ENCODE results near the gene KLF3.

Gene KLF3

GRCh38 chr4:38724475-38724808 lies 60.4 kb downstream of the KLF3 start:
- Histone ChIP-seq H3K4ac (ENCODE audit: low read depth, low read length) (no peak overlapping the region), H3K9ac (ENCODE audit: low read length) (no peak overlapping the region), H3K36me3 (ENCODE audit: control insufficient read depth, insufficient read depth, low read length) (no peaks in the 10 kb centered on the region), H2BK5ac (ENCODE audit: low read length) (no peak overlapping the region), H2BK15ac (replicated peaks; ENCODE audit: low read depth) (no peak overlapping the region), H3K23ac (ENCODE audit: low read length) (no peak overlapping the region), H3K4me1 (ENCODE audit: control insufficient read depth, low read depth, low read length) (peaks cover 7% of the 10 kb centered on the region), H3K4me3 (ENCODE audit: low read length) (no peak overlapping the region), H4K8ac (ENCODE audit: low read depth, low read length) (no peak overlapping the region), H3K79me2 (ENCODE audit: control insufficient read depth, insufficient read depth, low read length) (no peaks in the 10 kb centered on the region), H3K27me3 (ENCODE audit: insufficient read depth, low read length, poor library complexity) (no peaks in the 10 kb centered on the region), H4K5ac (ENCODE audit: low read length) (no peak overlapping the region), H3K79me1 (ENCODE audit: low read length) (no peaks in the 10 kb centered on the region), H3K4me2 (ENCODE audit: low read length) (no peak overlapping the region), H3K27ac (ENCODE audit: low read depth, low read length) (no peak overlapping the region), H3K18ac (ENCODE audit: low read length) (no peak overlapping the region), H2AK5ac (ENCODE audit: low read length) (no peak overlapping the region), H3K56ac (ENCODE audit: low read length) (no peak overlapping the region), H2BK120ac (ENCODE audit: low read depth, low read length) (no peak overlapping the region)
- WGBS (ENCODE audit: extremely low coverage, insufficient coverage, low lambda C conversion rate), result no CpG with 5 or more reads among the region's 3 CpGs
- DNase-seq, result no peak

- no peak overlapping the region for H2BK5ac ChIP-seq (ENCODE audit: low read length)
- no peaks in the 10 kb centered on the region for H3K36me3 ChIP-seq (ENCODE audit: control insufficient read depth, insufficient read depth, low read length)
- H3K4me1 ChIP-seq (ENCODE audit: control insufficient read depth, low read depth, low read length), result peaks cover 7% of the 10 kb centered on the region
- no peak overlapping the region for H2BK15ac ChIP-seq (replicated peaks; ENCODE audit: low read depth)
- no peaks in the 10 kb centered on the region for H3K27me3 ChIP-seq (ENCODE audit: insufficient read depth, low read length, poor library complexity)
- WGBS (ENCODE audit: extremely low coverage, insufficient coverage, low lambda C conversion rate), result no CpG with 5 or more reads among the region's 4 CpGs
- DNase-seq, result peak; percentile 72
- no peaks in the 10 kb centered on the region for H3K79me2 ChIP-seq (ENCODE audit: control insufficient read depth, insufficient read depth, low read length)
- H3K79me1 ChIP-seq (ENCODE audit: low read length), result no peaks in the 10 kb centered on the region
- no peak overlapping the region for H3K27ac ChIP-seq (ENCODE audit: low read depth, low read length)
- H4K8ac ChIP-seq (ENCODE audit: low read depth, low read length), result no peak overlapping the region
- H3K4me2 ChIP-seq (ENCODE audit: low read length), result no peak overlapping the region
- no peak overlapping the region for H3K4ac ChIP-seq (ENCODE audit: low read depth, low read length)
- H3K23ac ChIP-seq (ENCODE audit: low read length), result no peak overlapping the region
- no peak overlapping the region for H3K9ac ChIP-seq (ENCODE audit: low read length)
- H4K5ac ChIP-seq (ENCODE audit: low read length), result no peak overlapping the region
- peak overlapping the region; percentile 30 for H3K56ac ChIP-seq (ENCODE audit: low read length)
- peak overlapping the region; percentile 18 for H2AK5ac ChIP-seq (ENCODE audit: low read length)
- H3K4me3 ChIP-seq (ENCODE audit: low read length), result no peak overlapping the region
- no peak overlapping the region for H3K18ac ChIP-seq (ENCODE audit: low read length)
- no peak overlapping the region for H2BK120ac ChIP-seq (ENCODE audit: low read depth, low read length)
These were observed 64.7 kb downstream of the KLF3 start for GRCh38 chr4:38728631-38729141.

- Histone ChIP-seq H3K23ac (ENCODE audit: low read length) (no peak overlapping the region), H3K79me1 (ENCODE audit: low read length) (no peaks in the 10 kb centered on the region), H3K9ac (ENCODE audit: low read length) (no peak overlapping the region), H3K4me3 (ENCODE audit: low read length) (no peak overlapping the region), H2BK120ac (ENCODE audit: low read depth, low read length) (no peak overlapping the region), H3K4ac (ENCODE audit: low read depth, low read length) (no peak overlapping the region), H3K56ac (ENCODE audit: low read length) (no peak overlapping the region), H2BK5ac (ENCODE audit: low read length) (no peak overlapping the region), H3K27me3 (ENCODE audit: insufficient read depth, low read length, poor library complexity) (no peaks in the 10 kb centered on the region), H4K5ac (ENCODE audit: low read length) (no peak overlapping the region), H3K79me2 (ENCODE audit: control insufficient read depth, insufficient read depth, low read length) (no peaks in the 10 kb centered on the region), H2AK5ac (ENCODE audit: low read length) (no peak overlapping the region), H3K27ac (ENCODE audit: low read depth, low read length) (no peak overlapping the region), H3K36me3 (ENCODE audit: control insufficient read depth, insufficient read depth, low read length) (no peaks in the 10 kb centered on the region), H2BK15ac (replicated peaks; ENCODE audit: low read depth) (no peak overlapping the region), H3K4me2 (ENCODE audit: low read length) (no peak overlapping the region), H3K4me1 (ENCODE audit: control insufficient read depth, low read depth, low read length) (peaks cover 3% of the 10 kb centered on the region), H4K8ac (ENCODE audit: low read depth, low read length) (no peak overlapping the region), H3K18ac (ENCODE audit: low read length) (no peak overlapping the region)
- no CpG with 5 or more reads among the region's 4 CpGs for WGBS (ENCODE audit: extremely low coverage, insufficient coverage, low lambda C conversion rate)
- no peak for DNase-seq
These were observed 66.5 kb downstream of the KLF3 start for GRCh38 chr4:38730493-38730829.

GRCh38 chr4:38730830-38731646 lies 67.0 kb downstream of the KLF3 start:
- Histone ChIP-seq H2BK5ac (ENCODE audit: low read length) (no peak overlapping the region), H4K5ac (ENCODE audit: low read length) (no peak overlapping the region), H3K79me1 (ENCODE audit: low read length) (no peaks in the 10 kb centered on the region), H3K4me2 (ENCODE audit: low read length) (no peak overlapping the region), H3K9ac (ENCODE audit: low read length) (no peak overlapping the region), H4K8ac (ENCODE audit: low read depth, low read length) (no peak overlapping the region), H2BK120ac (ENCODE audit: low read depth, low read length) (no peak overlapping the region), H3K4me1 (ENCODE audit: control insufficient read depth, low read depth, low read length) (peaks cover 3% of the 10 kb centered on the region), H3K79me2 (ENCODE audit: control insufficient read depth, insufficient read depth, low read length) (no peaks in the 10 kb centered on the region), H2AK5ac (ENCODE audit: low read length) (no peak overlapping the region), H3K36me3 (ENCODE audit: control insufficient read depth, insufficient read depth, low read length) (no peaks in the 10 kb centered on the region), H3K23ac (ENCODE audit: low read length) (no peak overlapping the region), H3K27ac (ENCODE audit: low read depth, low read length) (no peak overlapping the region), H3K4ac (ENCODE audit: low read depth, low read length) (no peak overlapping the region), H2BK15ac (replicated peaks; ENCODE audit: low read depth) (no peak overlapping the region), H3K18ac (ENCODE audit: low read length) (no peak overlapping the region), H3K27me3 (ENCODE audit: insufficient read depth, low read length, poor library complexity) (no peaks in the 10 kb centered on the region), H3K56ac (ENCODE audit: low read length) (no peak overlapping the region), H3K4me3 (ENCODE audit: low read length) (no peak overlapping the region)
- peak; percentile 84 for DNase-seq
- WGBS (ENCODE audit: extremely low coverage, insufficient coverage, low lambda C conversion rate), result no CpG with 5 or more reads among the region's 23 CpGs

GRCh38 chr4:38733663-38734062 lies 69.7 kb downstream of the KLF3 start:
- no CpG with 5 or more reads among the region's 2 CpGs for WGBS (ENCODE audit: extremely low coverage, insufficient coverage, low lambda C conversion rate)

GRCh38 chr4:38734446-38734845 lies 70.4 kb downstream of the KLF3 start:
- Histone ChIP-seq H3K4ac (ENCODE audit: low read depth, low read length) (no peak overlapping the region), H2BK5ac (ENCODE audit: low read length) (no peak overlapping the region), H3K18ac (ENCODE audit: low read length) (no peak overlapping the region), H3K4me1 (ENCODE audit: control insufficient read depth, low read depth, low read length) (no peaks in the 10 kb centered on the region), H3K4me2 (ENCODE audit: low read length) (no peak overlapping the region), H3K27me3 (ENCODE audit: insufficient read depth, low read length, poor library complexity) (no peaks in the 10 kb centered on the region), H3K9ac (ENCODE audit: low read length) (no peak overlapping the region), H3K23ac (ENCODE audit: low read length) (no peak overlapping the region), H2BK15ac (replicated peaks; ENCODE audit: low read depth) (no peak overlapping the region), H4K5ac (ENCODE audit: low read length) (no peak overlapping the region), H3K79me1 (ENCODE audit: low read length) (no peaks in the 10 kb centered on the region), H4K8ac (ENCODE audit: low read depth, low read length) (no peak overlapping the region), H3K56ac (ENCODE audit: low read length) (no peak overlapping the region), H3K27ac (ENCODE audit: low read depth, low read length) (no peak overlapping the region), H2BK120ac (ENCODE audit: low read depth, low read length) (no peak overlapping the region), H2AK5ac (ENCODE audit: low read length) (no peak overlapping the region), H3K36me3 (ENCODE audit: control insufficient read depth, insufficient read depth, low read length) (no peaks in the 10 kb centered on the region), H3K79me2 (ENCODE audit: control insufficient read depth, insufficient read depth, low read length) (no peaks in the 10 kb centered on the region), H3K4me3 (ENCODE audit: low read length) (no peak overlapping the region)
- no peak for DNase-seq
- no CpG with 5 or more reads among the region's 5 CpGs for WGBS (ENCODE audit: extremely low coverage, insufficient coverage, low lambda C conversion rate)

More at GRCh38 chr4:38733663-38734062, 69.7 kb downstream of the KLF3 start:
- no peak overlapping the region for H2BK15ac ChIP-seq (replicated peaks; ENCODE audit: low read depth)
- no peak overlapping the region for H4K8ac ChIP-seq (ENCODE audit: low read depth, low read length)
- H3K18ac ChIP-seq (ENCODE audit: low read length), result no peak overlapping the region
- peaks cover under 1% of the 10 kb centered on the region for H3K4me1 ChIP-seq (ENCODE audit: control insufficient read depth, low read depth, low read length)
- H2BK5ac ChIP-seq (ENCODE audit: low read length), result no peak overlapping the region
- no peaks in the 10 kb centered on the region for H3K36me3 ChIP-seq (ENCODE audit: control insufficient read depth, insufficient read depth, low read length)
- no peak overlapping the region for H3K4me3 ChIP-seq (ENCODE audit: low read length)
- no peak overlapping the region for H3K9ac ChIP-seq (ENCODE audit: low read length)
- H3K27me3 ChIP-seq (ENCODE audit: insufficient read depth, low read length, poor library complexity), result no peaks in the 10 kb centered on the region
- no peak overlapping the region for H3K27ac ChIP-seq (ENCODE audit: low read depth, low read length)
- H3K79me1 ChIP-seq (ENCODE audit: low read length), result no peaks in the 10 kb centered on the region
- H4K5ac ChIP-seq (ENCODE audit: low read length), result no peak overlapping the region
- no peak overlapping the region for H3K4ac ChIP-seq (ENCODE audit: low read depth, low read length)
- no peak overlapping the region for H3K23ac ChIP-seq (ENCODE audit: low read length)
- no peaks in the 10 kb centered on the region for H3K79me2 ChIP-seq (ENCODE audit: control insufficient read depth, insufficient read depth, low read length)
- DNase-seq, result no peak
- H2AK5ac ChIP-seq (ENCODE audit: low read length), result no peak overlapping the region
- H3K4me2 ChIP-seq (ENCODE audit: low read length), result no peak overlapping the region
- no peak overlapping the region for H2BK120ac ChIP-seq (ENCODE audit: low read depth, low read length)
- H3K56ac ChIP-seq (ENCODE audit: low read length), result no peak overlapping the region

All from mesendoderm (in vitro differentiated cells).